SK-N-MC (cell line): ENCODE data around the gene OGFRL1.

Source experiments
- EZH2 ChIP-seq: fragments of 200-600 bp; sonication (generic); IDR thresholded peaks from one replicate; pipeline ENCODE4 v1.6.1; 2017; ENCODE audit warnings: antibody characterized with exemption
- POLR2AphosphoS5 ChIP-seq: IDR thresholded peaks from 2 replicates; pipeline ENCODE4 v1.6.1; 2012; ENCODE audit warnings: mild to moderate bottlenecking, low read depth, low read length, borderline replicate concordance

GRCh38 chr6:71332012-71332411 is 43.4 kb downstream of the OGFRL1 start:
- TF ChIP-seq EZH2: no peak
- TF ChIP-seq POLR2AphosphoS5: no peak
